ENCODE results near the gene NFKBIB.

The NFKBIB gene

GRCh38 chr19:38942471-38943181, 42.9 kb downstream of the NFKBIB start:
- peaks cover 41% of the 10 kb centered on the region for H3K27me3 ChIP-seq
- H3K4me1 ChIP-seq (ENCODE audit: control insufficient read depth in 1 of 2, insufficient read depth in 1 of 2, low read depth in 1 of 2, low read length in 1 of 2): no peaks in the 10 kb centered on the region
- H3K4me3 ChIP-seq (ENCODE audit: low read depth in 1 of 2, low read length in 1 of 2): no peak overlapping the region
- TF ChIP-seq CTCF (IDR thresholded peaks at IDR 0.05): no peak
- no peaks in the 10 kb centered on the region for H3K9me3 ChIP-seq
- no peak overlapping the region for H3K27ac ChIP-seq
- H3K36me3 ChIP-seq: no peaks in the 10 kb centered on the region

- no peak overlapping the region for H3K4me3 ChIP-seq (ENCODE audit: low read depth in 1 of 2, low read length in 1 of 2)
- H3K27ac ChIP-seq: no peak overlapping the region
- peaks cover 44% of the 10 kb centered on the region for H3K27me3 ChIP-seq
- no peak for TF ChIP-seq CTCF (IDR thresholded peaks at IDR 0.05)
- H3K9me3 ChIP-seq: no peaks in the 10 kb centered on the region
- H3K36me3 ChIP-seq: no peaks in the 10 kb centered on the region
- H3K4me1 ChIP-seq (ENCODE audit: control insufficient read depth in 1 of 2, insufficient read depth in 1 of 2, low read depth in 1 of 2, low read length in 1 of 2): peaks cover 2 to 4% of the 10 kb centered on the region in 2 experiments
Measured at GRCh38 chr19:38944981-38945506, 45.3 kb downstream of the NFKBIB start.

GRCh38 chr19:38945562-38946228, 45.9 kb downstream of the NFKBIB start:
- no peak for TF ChIP-seq CTCF (IDR thresholded peaks at IDR 0.05)
- Histone ChIP-seq H3K9me3 (no peaks in the 10 kb centered on the region), H3K4me1 (ENCODE audit: control insufficient read depth in 1 of 2, insufficient read depth in 1 of 2, low read depth in 1 of 2, low read length in 1 of 2) (peaks cover 2 to 6% of the 10 kb centered on the region in 2 experiments), H3K27me3 (peaks cover 44% of the 10 kb centered on the region), H3K36me3 (no peaks in the 10 kb centered on the region), H3K4me3 (ENCODE audit: low read depth in 1 of 2, low read length in 1 of 2) (no peak overlapping the region), H3K27ac (no peak overlapping the region)

- Histone ChIP-seq H3K4me3 (ENCODE audit: low read depth in 1 of 2, low read length in 1 of 2) (no peak overlapping the region), H3K9me3 (no peaks in the 10 kb centered on the region), H3K36me3 (no peaks in the 10 kb centered on the region), H3K4me1 (ENCODE audit: control insufficient read depth in 1 of 2, insufficient read depth in 1 of 2, low read depth in 1 of 2, low read length in 1 of 2) (peaks cover 2 to 6% of the 10 kb centered on the region in 2 experiments), H3K27ac (no peak overlapping the region), H3K27me3 (peaks cover 44% of the 10 kb centered on the region)
- TF ChIP-seq CTCF (IDR thresholded peaks at IDR 0.05): no peak
Measured at GRCh38 chr19:38946229-38947010, 46.7 kb downstream of the NFKBIB start.

- Histone ChIP-seq H3K4me3 (ENCODE audit: low read depth in 1 of 2, low read length in 1 of 2) (peak overlapping the region in 1 of 2 experiments; percentile 18), H3K4me1 (ENCODE audit: control insufficient read depth in 1 of 2, insufficient read depth in 1 of 2, low read depth in 1 of 2, low read length in 1 of 2) (peaks cover 2 to 6% of the 10 kb centered on the region in 2 experiments), H3K27me3 (peaks cover 60% of the 10 kb centered on the region), H3K9me3 (no peaks in the 10 kb centered on the region), H3K36me3 (no peaks in the 10 kb centered on the region), H3K27ac (no peak overlapping the region)
- no peak for TF ChIP-seq CTCF (IDR thresholded peaks at IDR 0.05)
Measured at GRCh38 chr19:38949580-38950367, 50.0 kb downstream of the NFKBIB start.

Data from neutrophil (primary cell).